ENCODE results near the gene ZIC4.

Gene ZIC4

DNA sequence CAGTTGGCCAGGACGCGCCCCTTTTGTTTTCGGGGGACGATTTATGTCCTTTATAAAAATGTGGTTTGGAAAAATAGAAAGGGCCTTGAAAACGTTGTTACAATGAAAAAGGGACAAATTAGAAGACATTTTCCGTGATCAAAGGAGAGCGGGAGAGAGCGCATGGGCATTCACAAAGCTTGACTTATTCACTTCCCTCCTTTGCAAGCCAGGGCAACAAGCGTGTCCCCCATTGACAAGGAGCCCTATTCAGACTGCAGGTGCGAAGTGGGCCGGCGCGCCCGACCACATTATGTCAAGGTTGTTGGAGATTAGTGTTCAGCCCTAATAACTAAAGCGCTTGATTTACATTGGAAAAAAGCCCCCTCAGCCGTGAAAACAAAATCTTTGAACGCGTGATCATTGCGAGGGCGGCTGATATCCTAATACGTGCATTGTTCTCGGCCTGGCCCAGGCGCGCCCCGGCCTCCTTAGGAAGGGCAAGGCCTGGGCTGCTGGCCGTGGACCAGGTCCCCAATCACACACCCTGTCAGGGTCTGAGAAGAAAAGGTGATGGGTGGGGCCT lies 25.9 kb downstream of the ZIC4 start:
- no peaks in the 10 kb centered on the region for H3K27me3 ChIP-seq (replicated peaks)
- no peak for DNase-seq

DNA sequence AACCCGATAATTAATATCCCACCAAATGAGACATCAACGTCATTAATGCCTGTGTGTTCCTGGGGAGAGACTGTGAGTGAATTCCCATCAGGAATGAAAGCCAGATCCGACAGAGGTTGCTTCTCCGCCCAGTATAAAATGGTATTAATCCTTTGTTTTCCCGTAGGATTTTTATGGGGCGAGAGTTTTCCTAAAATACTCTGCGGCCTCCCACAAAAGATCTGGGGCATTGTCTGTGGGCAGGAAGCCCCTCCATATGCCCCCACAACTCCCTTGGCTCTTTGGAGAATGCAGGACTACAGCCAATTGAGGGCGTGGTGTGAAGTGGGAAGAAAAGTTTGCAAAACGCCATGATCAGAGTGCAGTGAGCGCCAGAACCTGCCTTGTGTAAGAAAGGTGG lies 26.7 kb downstream of the ZIC4 start:
- H3K27me3 ChIP-seq (replicated peaks) = no peaks in the 10 kb centered on the region
- TF ChIP-seq CTCF (IDR thresholded peaks at IDR 0.05; ENCODE audit: low read depth, low read length, missing control alignments) = no peak
- in situ Hi-C loops (cut with HindIII; ENCODE audit: low pct_ligation_motif_present, low sequenced_read_pairs) = loop anchor here (25.0 kb wide), 1 partner anchor 233 kb away; no protein-coding TSS in a partner anchor
- H3K27ac ChIP-seq = no peak overlapping the region
- H3K36me3 ChIP-seq (replicated peaks) = no peaks in the 10 kb centered on the region
- DNase-seq = no peak
- no peak overlapping the region for H3K4me3 ChIP-seq (ENCODE audit: low read depth, low read length)

More for the DNA sequence above, 25.9 kb downstream of the ZIC4 start:
- H3K36me3 ChIP-seq (replicated peaks) = no peaks in the 10 kb centered on the region
- H3K27ac ChIP-seq = no peak overlapping the region
- H3K4me3 ChIP-seq (ENCODE audit: low read depth, low read length) = no peak overlapping the region
- in situ Hi-C loops (cut with HindIII; ENCODE audit: low pct_ligation_motif_present, low sequenced_read_pairs) = loop anchor here (25.0 kb wide), 1 partner anchor 232 kb away; no protein-coding TSS in a partner anchor
- no peak for TF ChIP-seq CTCF (IDR thresholded peaks at IDR 0.05; ENCODE audit: low read depth, low read length, missing control alignments)

DNA sequence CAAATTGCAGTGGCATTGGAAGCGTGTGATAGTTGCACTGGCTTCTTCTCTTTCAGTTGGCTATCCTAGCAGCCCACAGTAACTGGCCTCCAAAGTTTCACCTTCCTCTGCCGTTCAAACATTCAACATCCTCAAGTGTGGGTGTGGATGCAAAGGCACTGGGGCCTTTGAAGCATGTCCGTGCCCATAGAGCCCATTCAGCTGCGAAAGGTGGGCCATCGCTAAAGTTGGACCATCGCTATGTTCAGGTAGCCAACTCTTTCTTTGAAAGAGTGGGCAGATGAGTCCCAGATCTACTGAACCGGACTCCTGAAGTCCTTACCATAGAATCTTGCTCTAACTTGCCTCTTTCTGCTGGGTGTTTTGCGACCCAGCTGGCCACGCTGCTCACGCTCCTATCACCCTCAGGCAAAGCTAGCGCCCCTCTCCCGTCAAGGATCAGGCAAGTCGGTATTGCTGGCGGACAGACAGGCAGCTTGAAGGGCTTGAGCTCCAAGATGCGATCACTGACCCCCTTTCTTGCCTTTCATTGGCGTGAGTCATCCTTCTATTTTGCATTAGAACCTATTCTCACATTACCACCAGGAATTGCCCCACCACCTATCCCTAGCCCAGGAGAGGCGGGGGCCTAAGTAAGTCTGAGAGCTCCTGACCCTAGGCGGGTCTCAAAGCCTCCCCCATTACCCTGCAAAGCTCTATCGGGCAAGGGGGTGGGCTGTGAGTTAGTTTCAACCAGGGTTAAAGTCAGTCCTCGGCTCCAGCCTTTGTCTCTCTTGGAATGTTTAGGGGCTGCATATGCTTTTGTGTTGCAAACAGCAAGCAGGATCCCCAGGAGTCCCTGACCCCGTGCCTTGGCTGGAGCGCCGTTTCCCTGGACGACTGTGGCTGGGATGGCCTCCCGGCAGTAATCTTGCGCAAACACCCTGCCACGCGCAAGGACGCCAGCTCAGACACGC lies 28.7 kb downstream of the ZIC4 start:
- no peak for TF ChIP-seq CTCF (IDR thresholded peaks at IDR 0.05; ENCODE audit: low read depth, low read length, missing control alignments)

GRCh38 chr3:147373301-147373700 lies 33.0 kb downstream of the ZIC4 start:
- DNase-seq = no peak
- in situ Hi-C loops (cut with HindIII; ENCODE audit: low pct_ligation_motif_present, low sequenced_read_pairs) = no loop called here
- H3K36me3 ChIP-seq (replicated peaks) = no peaks in the 10 kb centered on the region
- peaks cover 4% of the 10 kb centered on the region for H3K27me3 ChIP-seq (replicated peaks)
- H3K4me3 ChIP-seq (ENCODE audit: low read depth, low read length) = no peak overlapping the region
- no peak overlapping the region for H3K27ac ChIP-seq
- TF ChIP-seq CTCF (IDR thresholded peaks at IDR 0.05; ENCODE audit: low read depth, low read length, missing control alignments) = no peak

More for the DNA sequence above, 28.7 kb downstream of the ZIC4 start:
- H3K27ac ChIP-seq = no peak overlapping the region
- H3K36me3 ChIP-seq (replicated peaks) = no peaks in the 10 kb centered on the region
- no peak overlapping the region for H3K4me3 ChIP-seq (ENCODE audit: low read depth, low read length)
- in situ Hi-C loops (cut with HindIII; ENCODE audit: low pct_ligation_motif_present, low sequenced_read_pairs) = loop anchor here (25.0 kb wide), 1 partner anchor 235 kb away; no protein-coding TSS in a partner anchor
- no peak for DNase-seq
- H3K27me3 ChIP-seq (replicated peaks) = no peaks in the 10 kb centered on the region

DNA sequence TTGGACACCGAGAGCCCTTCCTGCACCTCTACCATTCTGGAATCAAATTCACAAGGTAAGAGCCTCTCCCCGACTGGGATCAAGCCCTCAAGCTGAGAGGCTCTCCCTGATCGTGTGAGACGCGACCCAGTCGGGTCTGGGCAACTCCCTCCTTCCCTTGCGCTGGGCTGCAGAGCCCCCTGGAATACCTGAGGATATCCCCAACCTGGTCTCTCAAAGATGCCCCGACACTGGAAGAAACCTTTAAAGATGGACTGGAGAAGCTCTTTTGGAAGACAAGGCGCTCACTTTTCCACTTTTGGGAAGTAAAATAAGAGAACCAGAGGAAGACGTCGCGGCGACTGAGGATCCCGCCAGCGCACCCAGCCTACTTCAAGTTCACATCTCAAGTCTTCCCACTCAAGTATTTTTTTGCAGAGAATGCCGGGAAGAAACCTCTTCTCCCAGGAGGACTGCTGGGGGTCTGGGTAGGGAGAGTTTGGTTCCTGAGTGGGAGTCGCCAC lies 33.8 kb downstream of the ZIC4 start:
- H3K4me3 ChIP-seq (ENCODE audit: low read depth, low read length) = no peak overlapping the region
- H3K27ac ChIP-seq = no peak overlapping the region
- in situ Hi-C loops (cut with HindIII; ENCODE audit: low pct_ligation_motif_present, low sequenced_read_pairs) = no loop called here
- no peaks in the 10 kb centered on the region for H3K36me3 ChIP-seq (replicated peaks)
- H3K27me3 ChIP-seq (replicated peaks) = peaks cover 6% of the 10 kb centered on the region
- DNase-seq = no peak
- TF ChIP-seq CTCF (IDR thresholded peaks at IDR 0.05; ENCODE audit: low read depth, low read length, missing control alignments) = no peak
